Mononuclear cell (primary cell): ENCODE measurements around the gene MED20. TPM values are rescaled to one million over a fixed set of nuclear protein-coding genes. Genes with fewer than 3 reads are reported as not detected.

ENCODE experiments used
- H3K27me3 ChIP-seq: 2 replicates; pipeline ENCODE4 v1.6.0; 2011; ENCODE audit warnings: low read length, control low read depth; ENCODE audit not compliant: insufficient read depth
- H3K4me1 ChIP-seq: 2 replicates; pipeline ENCODE4 v1.5.1; 2011; ENCODE audit warnings: mild to moderate bottlenecking, low read length, control low read depth; ENCODE audit not compliant: insufficient read depth
- H3K4me3 ChIP-seq: 2 replicates; pipeline ENCODE4 v1.5.1; 2011; ENCODE audit warnings: mild to moderate bottlenecking, low read length, moderate library complexity
- H3K9me3 ChIP-seq: 2 replicates; pipeline ENCODE4 v1.5.1; 2011; ENCODE audit warnings: low read depth, mild to moderate bottlenecking, control low read depth, low read length
- total RNA-seq: library from RNA; depleted of rRNA; stranded (reverse); fragments of >200 nt; gene quantifications from one replicate; pipeline ENCODE4 v1.2.3, GENCODE V29; 2012

Gene MED20, protein sequence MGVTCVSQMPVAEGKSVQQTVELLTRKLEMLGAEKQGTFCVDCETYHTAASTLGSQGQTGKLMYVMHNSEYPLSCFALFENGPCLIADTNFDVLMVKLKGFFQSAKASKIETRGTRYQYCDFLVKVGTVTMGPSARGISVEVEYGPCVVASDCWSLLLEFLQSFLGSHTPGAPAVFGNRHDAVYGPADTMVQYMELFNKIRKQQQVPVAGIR
- total RNA-seq: 2.5 TPM

GRCh38 chr6:41920921-41921711 is at the start of gene MED20, which contains the start of gene BYSL:
Gene MED20, minus strand, starts transcription at chr6:41921139. Its CDS starts 121 bp downstream, at chr6:41921018.
Gene BYSL, plus strand, starts transcription at chr6:41921499. Its CDS starts 64 bp downstream, at chr6:41921563.
- Histone ChIP-seq H3K4me1 (peaks cover 38% of the 10 kb centered on the region), H3K27me3 (no peaks in the 10 kb centered on the region), H3K4me3 (peak within 1 kb of the TSS; percentile 84), H3K9me3 (no peaks in the 10 kb centered on the region)

DNA sequence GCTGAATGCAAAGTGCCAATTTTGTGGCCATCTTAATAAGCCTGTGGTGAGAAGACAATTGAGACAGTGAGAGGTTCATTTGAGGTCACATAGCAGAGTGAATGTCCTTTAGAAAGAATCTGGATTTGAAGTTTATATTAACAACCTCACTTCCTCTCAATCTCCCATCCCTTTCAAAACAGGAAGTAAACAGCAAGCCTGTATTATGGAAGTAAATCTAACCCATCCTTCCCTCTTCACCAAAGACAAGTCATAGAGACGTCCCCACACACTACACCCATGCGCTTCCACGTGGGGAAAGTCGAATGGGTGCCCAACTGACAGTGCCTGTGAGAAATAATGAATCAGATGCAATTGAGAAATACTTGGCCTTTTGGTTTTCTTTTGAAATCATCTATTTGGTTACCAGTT is 49.5 kb upstream of the MED20 start:
- Histone ChIP-seq H3K27me3 (no peaks in the 10 kb centered on the region), H3K4me3 (no peak overlapping the region), H3K9me3 (no peaks in the 10 kb centered on the region), H3K4me1 (peaks cover 62% of the 10 kb centered on the region)

- no peaks in the 10 kb centered on the region for H3K9me3 ChIP-seq
- peaks cover 54% of the 10 kb centered on the region for H3K4me1 ChIP-seq
- H3K27me3 ChIP-seq: no peaks in the 10 kb centered on the region
- H3K4me3 ChIP-seq: no peak overlapping the region
Measured at GRCh38 chr6:41967312-41968287, 46.7 kb upstream of the MED20 start.

DNA sequence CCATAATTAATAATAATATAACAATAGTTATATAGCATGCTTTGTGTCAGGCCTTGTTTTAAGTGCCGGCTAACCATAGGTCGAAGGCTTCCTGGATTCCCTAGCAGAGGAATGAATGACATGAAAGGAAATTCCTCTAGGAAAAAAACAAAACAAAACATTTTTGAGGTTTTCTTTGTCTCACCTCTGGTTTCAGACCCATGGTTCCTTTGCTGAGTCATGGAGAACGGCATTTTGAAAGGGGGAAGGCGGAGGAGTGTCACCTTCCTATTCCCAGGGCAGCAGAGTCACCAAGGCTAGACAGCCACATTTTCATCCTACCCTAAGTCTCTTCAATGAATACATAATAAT is 46.0 kb upstream of the MED20 start:
- H3K9me3 ChIP-seq: no peaks in the 10 kb centered on the region

GRCh38 chr6:41966214-41966920 is 45.4 kb upstream of the MED20 start:
- Histone ChIP-seq H3K27me3 (no peaks in the 10 kb centered on the region), H3K4me1 (peaks cover 61% of the 10 kb centered on the region), H3K9me3 (no peaks in the 10 kb centered on the region), H3K4me3 (no peak overlapping the region)

More for the DNA sequence above, 46.0 kb upstream of the MED20 start:
- H3K27me3 ChIP-seq: no peaks in the 10 kb centered on the region
- peaks cover 59% of the 10 kb centered on the region for H3K4me1 ChIP-seq
- no peak overlapping the region for H3K4me3 ChIP-seq

DNA sequence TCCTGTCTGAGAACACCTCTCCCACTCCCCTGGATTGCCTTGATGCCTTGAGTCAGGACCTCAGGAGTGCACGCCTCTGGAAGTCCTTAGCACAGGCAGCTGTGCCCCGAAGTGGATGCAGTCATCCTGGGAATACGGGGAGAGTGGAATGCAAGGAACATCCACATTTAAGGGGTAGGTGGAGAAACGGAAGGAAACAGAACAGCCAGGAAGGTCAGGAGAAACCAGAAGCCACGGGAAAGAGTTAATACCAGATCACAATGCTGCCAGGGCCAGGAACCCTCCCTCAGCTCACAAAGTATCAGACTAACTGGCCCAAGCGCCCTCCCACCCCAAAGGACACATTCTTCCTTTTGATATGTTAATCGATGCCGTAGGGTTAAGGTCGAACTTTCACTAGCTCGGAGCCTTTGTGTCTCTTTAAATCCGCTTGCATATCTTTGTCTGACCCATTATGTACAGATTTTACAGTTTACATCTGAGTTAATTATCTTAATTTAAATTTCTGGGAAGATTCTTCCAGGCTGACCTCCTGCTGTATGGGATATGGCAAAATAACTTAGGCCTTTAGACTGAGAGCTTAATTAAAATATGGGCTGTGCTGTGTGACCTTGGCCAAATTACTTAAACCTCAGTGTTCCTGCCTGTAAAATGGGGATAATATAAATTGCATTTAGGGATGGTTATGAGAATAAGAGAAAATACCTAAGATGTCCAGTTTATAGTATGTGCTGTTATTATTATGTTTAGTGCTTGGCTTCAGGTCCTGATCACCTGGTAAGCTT is 44.7 kb upstream of the MED20 start:
- no peaks in the 10 kb centered on the region for H3K27me3 ChIP-seq
- H3K4me1 ChIP-seq: peaks cover 53% of the 10 kb centered on the region
- H3K9me3 ChIP-seq: no peaks in the 10 kb centered on the region
- H3K4me3 ChIP-seq: no peak overlapping the region

- Histone ChIP-seq H3K4me3 (no peak overlapping the region), H3K4me1 (peaks cover 41% of the 10 kb centered on the region), H3K9me3 (no peaks in the 10 kb centered on the region), H3K27me3 (no peaks in the 10 kb centered on the region)
Measured at GRCh38 chr6:41964201-41964887, 43.4 kb upstream of the MED20 start.

GRCh38 chr6:41963371-41963770 is 42.4 kb upstream of the MED20 start:
- Histone ChIP-seq H3K4me1 (peaks cover 39% of the 10 kb centered on the region), H3K27me3 (no peaks in the 10 kb centered on the region), H3K4me3 (no peak overlapping the region), H3K9me3 (no peaks in the 10 kb centered on the region)

DNA sequence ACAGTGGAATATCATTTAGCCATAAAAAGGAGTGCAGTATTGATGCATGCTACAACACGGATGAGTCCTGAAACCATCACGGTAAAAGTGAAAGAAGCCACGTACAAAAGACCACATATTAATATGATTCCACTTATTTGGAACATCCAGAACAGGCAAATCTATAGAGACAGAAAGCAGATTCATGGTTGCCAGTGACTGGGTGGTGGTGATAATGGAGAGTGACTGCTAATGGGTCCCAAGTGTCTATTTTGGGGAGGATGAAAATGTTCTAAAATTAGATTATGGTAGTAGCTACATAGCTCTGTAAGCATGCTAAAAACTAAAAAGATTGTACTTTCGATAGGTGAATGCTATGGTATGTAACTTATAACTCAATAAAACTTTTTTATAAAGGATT is 39.1 kb upstream of the MED20 start:
- Histone ChIP-seq H3K27me3 (no peaks in the 10 kb centered on the region), H3K9me3 (no peaks in the 10 kb centered on the region), H3K4me1 (peaks cover 26% of the 10 kb centered on the region), H3K4me3 (no peak overlapping the region)

GRCh38 chr6:41958022-41958856 is 37.3 kb upstream of the MED20 start:
- Histone ChIP-seq H3K9me3 (no peaks in the 10 kb centered on the region), H3K27me3 (no peaks in the 10 kb centered on the region), H3K4me3 (no peak overlapping the region), H3K4me1 (peaks cover 17% of the 10 kb centered on the region)

DNA sequence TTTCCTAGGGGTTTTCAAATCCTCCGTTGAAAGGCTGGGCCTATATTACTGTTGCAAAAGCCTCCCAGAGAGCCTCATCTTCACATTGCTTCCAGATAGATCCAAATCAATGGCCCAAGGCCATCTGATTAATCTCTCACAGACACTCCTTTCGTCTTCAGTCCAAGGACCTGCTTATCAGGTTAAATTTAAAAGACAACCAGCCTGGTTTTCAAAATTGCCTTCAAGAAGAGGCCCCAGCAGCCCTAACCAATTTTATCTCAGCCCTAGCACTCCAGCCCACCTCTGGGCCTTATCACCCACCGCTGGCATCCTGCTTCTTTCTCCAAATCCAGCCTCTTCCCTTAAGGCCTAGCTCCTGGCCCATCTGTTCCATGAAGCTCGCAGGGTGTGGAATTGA is 36.2 kb upstream of the MED20 start:
- Histone ChIP-seq H3K4me3 (no peak overlapping the region), H3K9me3 (no peaks in the 10 kb centered on the region), H3K27me3 (no peaks in the 10 kb centered on the region), H3K4me1 (peaks cover 20% of the 10 kb centered on the region)

GRCh38 chr6:41955412-41955811 is 34.5 kb upstream of the MED20 start:
- H3K4me3 ChIP-seq: no peak overlapping the region
- H3K9me3 ChIP-seq: no peaks in the 10 kb centered on the region
- peaks cover 15% of the 10 kb centered on the region for H3K4me1 ChIP-seq
- no peaks in the 10 kb centered on the region for H3K27me3 ChIP-seq

- Histone ChIP-seq H3K27me3 (no peaks in the 10 kb centered on the region), H3K4me3 (no peak overlapping the region), H3K9me3 (no peaks in the 10 kb centered on the region), H3K4me1 (peaks cover 17% of the 10 kb centered on the region)
Measured at GRCh38 chr6:41954668-41955067, 33.7 kb upstream of the MED20 start.
